Stimulated activated CD8-positive, alpha-beta memory T cell treated with anti-CD3 and anti-CD28 coated beads, Interleukin-4, amount 100 ng/mL, for 24 hours (primary cell): ENCODE results near the gene BBS5.

Experiments
- DNase-seq: peaks from one replicate; pipeline ENCODE4 v3.0.0-alpha.2; 2020; ENCODE audit warnings: low read depth

The BBS5 gene

GRCh38 chr2:169546756-169547155 is 67.5 kb downstream of the BBS5 start:
- DNase-seq: no peak
